ENCODE data around the gene MBLAC1.

Gene MBLAC1

GRCh38 chr7:100173806-100174495 is 47.2 kb downstream of the MBLAC1 start:
- no peak for DNase-seq

- DNase-seq, result no peak
Observed at GRCh38 chr7:100174582-100174981, 47.8 kb downstream of the MBLAC1 start.

DNA sequence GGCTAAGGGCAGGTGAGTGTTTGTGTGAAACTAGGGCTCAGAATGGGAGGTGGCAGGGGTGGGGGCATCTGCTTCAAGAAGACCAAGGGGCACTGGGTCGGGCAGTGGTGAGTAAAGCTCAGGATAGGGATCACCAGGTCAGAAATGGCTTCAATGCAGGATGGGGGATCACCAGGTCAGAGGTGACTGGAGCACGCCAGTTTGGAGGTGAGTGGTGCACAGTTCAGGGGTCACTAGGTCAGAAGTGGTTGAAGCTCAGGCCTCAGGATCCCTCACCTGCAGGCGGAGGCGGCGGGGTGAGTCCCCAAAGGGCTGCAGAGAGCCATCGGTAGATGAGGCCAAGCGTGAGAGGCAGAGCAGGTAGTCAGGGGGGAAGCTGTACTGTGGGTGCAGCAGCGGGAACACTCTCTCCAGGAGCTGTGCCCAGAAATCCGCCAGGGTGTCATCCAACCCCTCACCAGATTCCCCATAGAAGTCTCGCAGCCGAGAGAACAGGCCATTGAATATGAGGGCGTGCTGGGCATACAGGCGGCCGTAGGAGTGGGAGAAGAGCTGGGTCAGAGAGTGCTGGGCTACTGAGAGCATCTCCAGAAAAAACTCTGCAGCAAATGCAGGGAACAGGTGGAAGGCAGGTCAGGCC is 48.6 kb downstream of the MBLAC1 start:
- no peak for DNase-seq

DNA sequence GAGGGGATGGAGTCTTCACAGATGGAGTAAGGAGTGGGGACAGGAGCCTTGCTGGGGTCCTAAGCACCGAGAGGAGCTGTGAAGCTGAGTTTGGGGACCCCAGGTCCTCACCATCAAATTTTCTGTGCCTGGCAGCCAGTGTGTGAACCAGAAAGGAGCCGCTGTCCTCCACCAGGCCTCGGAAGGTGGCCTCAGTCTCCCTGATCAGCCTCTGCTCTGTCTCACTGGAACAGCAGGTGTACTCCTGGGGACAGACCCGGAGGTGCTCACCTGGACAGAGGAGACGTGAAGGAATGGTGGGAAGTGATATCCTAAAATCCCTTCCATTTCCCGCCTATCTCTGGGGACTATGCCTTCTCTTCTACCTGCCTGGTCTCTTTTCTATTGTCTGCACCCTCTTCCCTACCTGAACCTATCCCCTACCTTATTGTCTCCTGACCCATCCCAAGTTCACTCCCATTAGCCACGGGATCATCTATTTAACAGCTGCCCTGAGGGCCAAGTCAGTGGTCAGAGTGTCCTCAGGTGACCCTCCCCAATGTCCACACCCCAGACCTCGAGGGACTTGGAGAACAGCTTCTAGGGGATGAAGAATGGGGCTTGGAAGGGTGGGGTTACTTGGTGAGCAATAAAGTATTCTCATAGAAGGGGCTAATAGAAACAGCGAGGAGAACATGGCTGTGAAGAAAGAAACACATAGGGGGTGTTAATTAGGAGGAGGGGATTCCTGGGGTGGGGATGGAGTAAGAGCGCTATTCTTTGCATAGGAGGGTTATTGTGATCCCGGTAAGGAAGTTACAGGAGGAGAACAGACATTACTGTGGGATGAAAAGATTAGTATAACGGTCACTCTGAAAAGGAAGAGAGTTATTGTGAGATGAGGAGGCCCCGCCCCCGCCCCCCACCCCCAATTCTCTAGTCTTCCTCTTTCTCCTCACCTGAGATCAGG is 49.6 kb downstream of the MBLAC1 start:
- no peak for DNase-seq

DNA sequence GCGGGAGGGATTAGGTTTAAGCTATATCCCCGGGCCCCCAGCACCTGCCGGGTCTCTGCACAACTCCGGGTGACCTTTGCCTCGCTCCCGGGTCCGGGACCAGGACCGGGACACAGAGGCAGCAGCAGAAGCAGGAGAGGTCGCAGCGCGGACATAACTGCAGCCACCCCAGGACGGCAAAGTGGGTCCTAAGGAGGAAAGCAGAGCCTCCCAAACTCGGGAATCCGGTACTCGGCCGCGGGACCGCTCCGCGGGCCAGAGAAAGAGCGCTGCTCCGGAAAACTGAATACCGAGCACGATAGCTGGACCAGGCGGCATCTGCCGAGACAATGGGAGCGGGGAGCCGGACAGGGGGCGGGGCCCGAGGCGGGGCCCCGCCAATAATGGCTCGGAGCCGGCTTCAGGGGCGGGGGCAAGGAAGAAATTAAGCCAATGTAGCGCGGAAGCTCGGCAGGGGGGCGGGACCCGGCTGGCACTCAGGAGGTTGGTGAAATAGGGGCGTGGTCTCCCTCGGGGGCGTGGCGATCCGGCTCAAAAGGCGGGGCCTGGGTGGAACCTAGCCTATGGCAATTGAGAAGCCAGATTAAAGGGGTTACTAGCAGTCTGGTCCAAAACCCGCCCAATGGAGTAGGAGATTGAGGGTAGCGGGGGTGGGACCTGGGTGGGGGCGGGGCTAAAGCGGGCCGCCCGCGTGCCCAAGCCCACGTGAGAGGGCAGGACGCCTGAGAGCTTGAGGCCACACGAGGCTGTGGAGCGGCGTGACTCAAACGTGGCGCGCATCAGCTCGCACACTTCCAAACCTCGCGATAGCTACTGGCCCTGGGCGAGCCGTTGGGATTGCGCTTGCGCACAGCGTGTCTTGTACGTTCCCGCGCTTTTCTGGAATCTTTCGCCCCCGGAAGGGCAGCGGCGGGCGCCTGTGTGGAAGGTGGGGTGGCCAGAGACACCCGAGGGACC is 50.6 kb downstream of the MBLAC1 start, which contains the start of the genes GPC2 and STAG3:
GPC2 (minus strand) TSS at position 337 of the 957 bp plus-strand sequence; CDS start at position 155, 182 bp downstream.
STAG3 (plus strand) TSS at position 874 of the 957 bp plus-strand sequence. CDS start 2,639 bp downstream, outside the sequence.
- peak; percentile 87 to 95 for DNase-seq

Measured in bone marrow (tissue), 2 donors.